PC-9 (cell line): ENCODE data around the gene OCA2. TPM values are rescaled to one million over a fixed set of nuclear protein-coding genes. Genes with fewer than 3 reads are reported as not detected.

Experiments
- BruUV-seq: library from RNA; stranded (reverse); fragments of 400-500 nt; replicated peaks from 2 replicates; lab custom pipeline; 2021; lab: Mats Ljungman, UMichigan
- CTCF ChIA-PET: fragments of 300-600 bp; sonication (Branson Sonifier 250); formaldehyde crosslinking; loops from one replicate; lab custom pipeline; 2022; ENCODE audit warnings: antibody characterized with exemption; lab: Charles Lee
- POLR2A ChIA-PET: fragments of 300-600 bp; sonication (Branson Sonifier 250); formaldehyde crosslinking; loops from one replicate; lab custom pipeline; 2022; ENCODE audit warnings: antibody characterized with exemption; ENCODE audit not compliant: unreplicated experiment; lab: Charles Lee
- DNase-seq, 2 experiments: peaks; one replicate each; pipeline versions ENCODE4 v3.0.0 to v3.0.0-alpha.2; 2015 to 2022; ENCODE audit warnings: mixed read lengths in 1 of 2
- H2AFZ ChIP-seq: fragments of 200-600 bp; sonication (generic); 2 replicates; pipeline ENCODE4 v1.8.1; 2017; ENCODE audit warnings: antibody characterized with exemption
- H3F3A ChIP-seq: fragments of 200-600 bp; sonication (generic); 2 replicates; pipeline ENCODE4 v1.8.1; 2017; ENCODE audit warnings: antibody characterized with exemption, mild to moderate bottlenecking, low read depth; ENCODE audit not compliant: insufficient read depth
- H3K27ac ChIP-seq: fragments of 200-600 bp; sonication (generic); 2 replicates; pipeline ENCODE4 v1.6.1; 2016; ENCODE audit warnings: mixed run types
- H3K27me3 ChIP-seq: fragments of 200-600 bp; sonication (generic); 2 replicates; pipeline ENCODE4 v1.6.1; 2016; ENCODE audit warnings: low read depth, mixed run types; ENCODE audit not compliant: insufficient read depth
- H3K36me3 ChIP-seq: fragments of 200-600 bp; sonication (generic); 2 replicates; pipeline ENCODE4 v1.6.1; 2016; ENCODE audit warnings: low read depth, mixed run types
- H3K4me1 ChIP-seq: fragments of 200-600 bp; sonication (generic); replicated peaks from 2 replicates; pipeline ENCODE4 v1.6.1; 2016; ENCODE audit warnings: mixed run types; ENCODE audit not compliant: insufficient read depth
- H3K4me2 ChIP-seq: fragments of 200-600 bp; sonication (generic); 2 replicates; pipeline ENCODE4 v1.6.1; 2017; ENCODE audit warnings: mixed run types
- H3K4me3 ChIP-seq: fragments of 200-600 bp; sonication (generic); 2 replicates; pipeline ENCODE4 v1.6.1; 2016; ENCODE audit warnings: mixed run types
- H3K79me2 ChIP-seq: fragments of 200-600 bp; sonication (generic); 2 replicates; pipeline ENCODE4 v1.6.1; 2017; ENCODE audit warnings: low read depth, mixed run types
- H3K9me2 ChIP-seq: fragments of 200-600 bp; sonication (generic); 2 replicates; pipeline ENCODE4 v1.8.1; 2017; ENCODE audit warnings: mild to moderate bottlenecking; ENCODE audit not compliant: insufficient read depth
- H3K9me3 ChIP-seq: fragments of 200-600 bp; sonication (generic); 2 replicates; pipeline ENCODE4 v1.8.1; 2016; ENCODE audit warnings: low read depth; ENCODE audit not compliant: insufficient read depth
- H4K20me1 ChIP-seq: fragments of 200-600 bp; sonication (generic); 2 replicates; pipeline ENCODE4 v1.8.1; 2017; ENCODE audit not compliant: insufficient read depth
- EZH2 ChIP-seq: fragments of 200-600 bp; sonication (generic); IDR thresholded peaks from 2 replicates; pipeline ENCODE4 v1.8.0; 2017; ENCODE audit warnings: antibody characterized with exemption, low read depth
- intact Hi-C: fragments of 100-400 bp; cut with micrococcal nuclease; formaldehyde crosslinking; loops from one replicate; pipeline ENCODE4 v1.10.0; 2022; ENCODE audit not compliant: unreplicated experiment
- total RNA-seq: library from RNA; stranded (reverse); gene quantifications from 2 replicates; pipeline ENCODE4 v1.2.3, GENCODE V29; 2021
- TF ChIP-seq, protein P1 (sequence below): fragments of 200-600 bp; sonication (generic); conservative IDR thresholded peaks from 2 replicates; pipeline ENCODE4 v1.6.1; 2017; ENCODE audit warnings: mixed run types, antibody characterized with exemption, mild to moderate bottlenecking, moderate library complexity

OCA2 gene
- total RNA-seq, 1 experiment from 2014 or later = not detected

DNA sequence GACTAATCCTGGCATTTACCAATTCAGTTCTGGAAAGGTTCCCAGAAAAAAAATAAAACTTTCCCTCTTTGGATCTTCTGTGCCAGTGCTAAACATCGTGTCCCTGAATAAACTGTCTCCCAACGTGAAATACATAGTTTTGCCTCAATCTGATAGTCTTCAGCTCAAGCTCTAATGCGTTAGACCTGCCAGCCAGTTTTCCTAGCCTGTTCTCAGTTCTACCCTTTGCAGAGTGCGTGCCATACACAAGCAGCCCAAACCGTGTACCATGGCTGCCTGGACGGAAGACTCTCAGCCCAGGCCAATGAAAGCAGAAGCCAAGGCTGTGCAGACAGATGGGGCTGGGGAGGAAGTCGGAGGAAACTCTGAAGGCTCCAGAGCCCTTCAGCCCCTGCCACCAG lies 11.4 kb upstream of the OCA2 start:
- Histone ChIP-seq H3K27me3 (no peaks in the 10 kb centered on the region), H3K36me3 (no peaks in the 10 kb centered on the region), H2AFZ (no peak overlapping the region), H4K20me1 (no peaks in the 10 kb centered on the region), H3F3A (no peaks in the 10 kb centered on the region), H3K9me2 (no peaks in the 10 kb centered on the region), H3K27ac (no peak overlapping the region), H3K9me3 (no peaks in the 10 kb centered on the region), H3K4me1 (no peaks in the 10 kb centered on the region), H3K4me3 (no peak overlapping the region), H3K79me2 (no peaks in the 10 kb centered on the region), H3K4me2 (no peak overlapping the region)
- no TSS peak for BruUV-seq
- no peak for TF ChIP-seq EZH2
- TF ChIP-seq, protein P1, sequence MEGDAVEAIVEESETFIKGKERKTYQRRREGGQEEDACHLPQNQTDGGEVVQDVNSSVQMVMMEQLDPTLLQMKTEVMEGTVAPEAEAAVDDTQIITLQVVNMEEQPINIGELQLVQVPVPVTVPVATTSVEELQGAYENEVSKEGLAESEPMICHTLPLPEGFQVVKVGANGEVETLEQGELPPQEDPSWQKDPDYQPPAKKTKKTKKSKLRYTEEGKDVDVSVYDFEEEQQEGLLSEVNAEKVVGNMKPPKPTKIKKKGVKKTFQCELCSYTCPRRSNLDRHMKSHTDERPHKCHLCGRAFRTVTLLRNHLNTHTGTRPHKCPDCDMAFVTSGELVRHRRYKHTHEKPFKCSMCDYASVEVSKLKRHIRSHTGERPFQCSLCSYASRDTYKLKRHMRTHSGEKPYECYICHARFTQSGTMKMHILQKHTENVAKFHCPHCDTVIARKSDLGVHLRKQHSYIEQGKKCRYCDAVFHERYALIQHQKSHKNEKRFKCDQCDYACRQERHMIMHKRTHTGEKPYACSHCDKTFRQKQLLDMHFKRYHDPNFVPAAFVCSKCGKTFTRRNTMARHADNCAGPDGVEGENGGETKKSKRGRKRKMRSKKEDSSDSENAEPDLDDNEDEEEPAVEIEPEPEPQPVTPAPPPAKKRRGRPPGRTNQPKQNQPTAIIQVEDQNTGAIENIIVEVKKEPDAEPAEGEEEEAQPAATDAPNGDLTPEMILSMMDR = no peak
- intact Hi-C loops = no loop called here
- ChIA-PET CTCF (no interaction called here), POLR2A (no interaction called here)
- no peak for DNase-seq

DNA sequence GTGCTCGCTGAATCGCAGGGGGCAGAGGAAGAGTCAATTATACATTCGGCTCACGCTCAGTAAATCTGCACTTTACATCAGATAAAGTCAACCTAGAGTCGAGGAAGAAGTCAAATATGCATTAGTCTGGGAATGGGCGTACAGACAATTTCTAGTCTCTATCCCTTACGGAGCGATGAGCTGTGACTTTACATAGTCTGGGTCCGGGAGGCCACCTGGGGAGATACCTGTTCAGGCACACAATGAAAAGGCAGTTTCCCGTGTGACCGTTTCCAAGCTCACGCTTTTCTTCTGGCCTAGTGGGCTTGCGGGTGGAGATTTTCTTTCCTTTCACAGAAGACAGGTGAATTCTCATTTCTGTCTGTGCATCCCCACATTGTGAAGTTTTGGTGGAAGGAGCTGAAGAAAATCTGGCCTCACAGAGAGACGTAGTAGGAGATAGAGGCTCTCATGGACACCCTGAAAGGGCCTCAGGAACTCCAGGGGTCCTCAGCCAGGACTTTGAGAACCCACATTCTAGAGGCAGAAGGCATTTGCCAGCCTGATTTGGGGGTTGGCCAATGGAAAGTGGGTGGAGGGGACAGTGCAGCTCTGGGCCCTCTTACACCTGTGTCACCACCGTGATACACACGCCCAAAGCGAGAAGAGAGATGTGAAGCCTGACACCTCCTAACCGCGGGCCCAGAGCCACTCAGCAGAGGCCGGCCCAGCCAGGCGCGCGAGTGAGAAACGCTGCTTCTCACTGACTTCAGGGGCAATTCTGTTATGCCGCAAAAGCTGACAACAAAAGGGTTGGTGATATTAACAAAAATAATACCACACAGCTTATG lies 10.7 kb upstream of the OCA2 start:
- no peak overlapping the region for H3K4me3 ChIP-seq

DNA sequence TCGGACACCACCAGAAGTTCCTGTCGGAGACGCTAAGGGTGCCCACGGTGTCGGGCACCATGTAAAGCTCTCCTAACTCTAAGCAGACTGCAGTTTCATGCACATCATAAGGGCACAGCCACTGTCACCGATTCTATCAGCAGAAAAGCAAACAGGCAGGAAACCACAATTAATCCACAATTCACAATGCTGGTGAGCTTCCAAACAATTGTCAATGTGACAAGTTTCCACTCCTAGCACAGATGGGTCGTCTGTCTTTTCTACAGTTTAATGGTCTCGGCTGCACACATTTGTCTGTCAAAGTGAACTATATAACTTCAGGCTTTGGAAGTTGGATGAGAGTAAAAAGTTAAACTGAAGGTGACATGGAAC lies 8.8 kb upstream of the OCA2 start:
- Histone ChIP-seq H3K27ac (no peak overlapping the region), H3F3A (no peaks in the 10 kb centered on the region), H3K9me2 (no peaks in the 10 kb centered on the region), H3K4me1 (no peaks in the 10 kb centered on the region), H3K27me3 (no peaks in the 10 kb centered on the region), H3K9me3 (no peaks in the 10 kb centered on the region), H3K4me3 (no peak overlapping the region), H4K20me1 (no peaks in the 10 kb centered on the region), H3K36me3 (no peaks in the 10 kb centered on the region), H3K79me2 (no peaks in the 10 kb centered on the region), H3K4me2 (no peak overlapping the region), H2AFZ (no peak overlapping the region)
- DNase-seq = no peak
- no TSS peak for BruUV-seq
- ChIA-PET POLR2A (no interaction called here), CTCF (no interaction called here)
- intact Hi-C loops = no loop called here
- no peak for TF ChIP-seq EZH2
- TF ChIP-seq, protein P1 = no peak

More for the DNA sequence above, 10.7 kb upstream of the OCA2 start:
- no peak overlapping the region for H2AFZ ChIP-seq
- intact Hi-C loops = no loop called here
- no peaks in the 10 kb centered on the region for H3K36me3 ChIP-seq
- H3K27me3 ChIP-seq = no peaks in the 10 kb centered on the region
- no peak overlapping the region for H3K4me2 ChIP-seq
- no peak for DNase-seq
- H3F3A ChIP-seq = no peaks in the 10 kb centered on the region
- BruUV-seq = no TSS peak
- ChIA-PET POLR2A (no interaction called here), CTCF (no interaction called here)
- no peaks in the 10 kb centered on the region for H3K79me2 ChIP-seq
- TF ChIP-seq, protein P1 = no peak
- TF ChIP-seq EZH2 = no peak
- H3K4me1 ChIP-seq = no peaks in the 10 kb centered on the region
- no peaks in the 10 kb centered on the region for H3K9me2 ChIP-seq
- H3K9me3 ChIP-seq = no peaks in the 10 kb centered on the region
- no peaks in the 10 kb centered on the region for H4K20me1 ChIP-seq
- H3K27ac ChIP-seq = no peak overlapping the region
